ENCODE data around the gene SIL1. TPM values are rescaled to one million over a fixed set of nuclear protein-coding genes. Genes with fewer than 3 reads are reported as not detected.
"Not testable (repeated sequence)": the region's sequence is repeated elsewhere in the genome, so short reads cannot be mapped to it uniquely, and the experiment has no call there.

Gene SIL1
- total RNA-seq, 3 donors from 2014 or later (not counting 1 experiment from before 2014, with no cell fraction given): 16.9 to 22.5 (median 22.4) TPM

GRCh38 chr5:139077899-139078298 lies 120.3 kb downstream of the SIL1 start:
- no peaks in the 10 kb centered on the region for H3K9me3 ChIP-seq (ENCODE audit: control insufficient read depth, insufficient read depth, low read length)
- TF ChIP-seq CTCF (IDR thresholded peaks at IDR 0.05): no peak
- Mint-ChIP-seq H3K9me3 (no peaks in the 10 kb centered on the region), H3K36me3 (no peaks in the 10 kb centered on the region), H3K4me3 (no peak overlapping the region), H3K4me1 (peaks cover 7 to 12% of the 10 kb centered on the region in 2 donors), H3K27ac (no peak overlapping the region), H3K27me3 (ENCODE audit: low read depth in 2 of 2) (no peaks in the 10 kb centered on the region)
- H3K4me1 ChIP-seq (ENCODE audit: control insufficient read depth, insufficient read depth, low read length): no peaks in the 10 kb centered on the region
- intact Hi-C loops (cut with micrococcal nuclease): no loop called here
- H3K27ac ChIP-seq (ENCODE audit: low read length): no peak overlapping the region
- H3K36me3 ChIP-seq (ENCODE audit: control insufficient read depth, insufficient read depth, low read length): no peaks in the 10 kb centered on the region
- H3K27me3 ChIP-seq (ENCODE audit: control insufficient read depth, insufficient read depth, low read length): no peaks in the 10 kb centered on the region
- ATAC-seq (no peak), DNase-seq (no peak)
- H3K4me3 ChIP-seq (ENCODE audit: low read length): no peak overlapping the region
- 88% methylated on average over 1 of the region's 1 CpG for WGBS (ENCODE audit: insufficient coverage)

- WGBS (ENCODE audit: insufficient coverage): 93% methylated on average over 1 of the region's 1 CpG
- Histone ChIP-seq H3K4me1 (ENCODE audit: control insufficient read depth, insufficient read depth, low read length) (no peaks in the 10 kb centered on the region), H3K4me3 (ENCODE audit: low read length) (no peak overlapping the region), H3K27me3 (ENCODE audit: control insufficient read depth, insufficient read depth, low read length) (no peaks in the 10 kb centered on the region), H3K9me3 (ENCODE audit: control insufficient read depth, insufficient read depth, low read length) (no peaks in the 10 kb centered on the region), H3K36me3 (ENCODE audit: control insufficient read depth, insufficient read depth, low read length) (no peaks in the 10 kb centered on the region), H3K27ac (ENCODE audit: low read length) (no peak overlapping the region)
- no peak for TF ChIP-seq CTCF (IDR thresholded peaks at IDR 0.05)
- Mint-ChIP-seq H3K36me3 (no peaks in the 10 kb centered on the region), H3K9me3 (no peaks in the 10 kb centered on the region), H3K4me1 (peaks cover 7 to 12% of the 10 kb centered on the region in 2 donors), H3K27me3 (ENCODE audit: low read depth in 2 of 2) (no peaks in the 10 kb centered on the region), H3K4me3 (no peak overlapping the region), H3K27ac (no peak overlapping the region)
- intact Hi-C loops (cut with micrococcal nuclease): no loop called here
- no peak for DNase-seq
- no peak for ATAC-seq
These were observed 122.1 kb downstream of the SIL1 start for GRCh38 chr5:139076111-139076510.

GRCh38 chr5:139075066-139076050 lies 122.8 kb downstream of the SIL1 start:
- TF ChIP-seq CTCF (IDR thresholded peaks at IDR 0.05): no peak
- Histone ChIP-seq H3K36me3 (ENCODE audit: control insufficient read depth, insufficient read depth, low read length) (no peaks in the 10 kb centered on the region), H3K9me3 (ENCODE audit: control insufficient read depth, insufficient read depth, low read length) (no peaks in the 10 kb centered on the region), H3K27me3 (ENCODE audit: control insufficient read depth, insufficient read depth, low read length) (no peaks in the 10 kb centered on the region), H3K4me1 (ENCODE audit: control insufficient read depth, insufficient read depth, low read length) (no peaks in the 10 kb centered on the region), H3K27ac (ENCODE audit: low read length) (no peak overlapping the region), H3K4me3 (ENCODE audit: low read length) (no peak overlapping the region)
- no peak overlapping the region for H3K27ac Mint-ChIP-seq
- H3K27me3 Mint-ChIP-seq (ENCODE audit: low read depth in 2 of 2): no peaks in the 10 kb centered on the region
- H3K4me3 Mint-ChIP-seq: no peak overlapping the region
- ATAC-seq (no peak), DNase-seq (no peak)
- intact Hi-C loops (cut with micrococcal nuclease): no loop called here
- H3K4me1 Mint-ChIP-seq: peaks cover 7 to 12% of the 10 kb centered on the region in 2 donors
- 55% methylated on average over 5 of the region's 8 CpGs for WGBS (ENCODE audit: insufficient coverage)
- H3K9me3 Mint-ChIP-seq: no peaks in the 10 kb centered on the region
- no peaks in the 10 kb centered on the region for H3K36me3 Mint-ChIP-seq

- WGBS (ENCODE audit: insufficient coverage): 100% methylated on average over 2 of the region's 2 CpGs
- H3K27ac Mint-ChIP-seq; H3K4me3 ChIP-seq (ENCODE audit: low read length); H3K9me3 Mint-ChIP-seq; H3K27me3 ChIP-seq (ENCODE audit: control insufficient read depth, insufficient read depth, low read length); H3K9me3 ChIP-seq (ENCODE audit: control insufficient read depth, insufficient read depth, low read length); H3K4me3 Mint-ChIP-seq; H3K36me3 ChIP-seq (ENCODE audit: control insufficient read depth, insufficient read depth, low read length); intact Hi-C loops (cut with micrococcal nuclease); DNase-seq; H3K27me3 Mint-ChIP-seq (ENCODE audit: low read depth in 2 of 2); H3K36me3 Mint-ChIP-seq; ATAC-seq; H3K27ac ChIP-seq (ENCODE audit: low read length); H3K4me1 ChIP-seq (ENCODE audit: control insufficient read depth, insufficient read depth, low read length): not testable (repeated sequence)
- peaks cover 6 to 11% of the 10 kb centered on the region in 2 donors for H3K4me1 Mint-ChIP-seq
These were observed 124.2 kb downstream of the SIL1 start for GRCh38 chr5:139073956-139074355.

All from natural killer cell (primary cell).